Activated T-helper 1 cell treated with Interleukin-2 at 50 U/mL for 16 hours (primary cell): ENCODE data around the gene CEP72.
"Not testable (repeated sequence)": the region's sequence is repeated elsewhere in the genome, so short reads cannot be mapped to it uniquely, and the experiment has no call there.

Experiments
- DNase-seq: peaks from one replicate; pipeline ENCODE4 v3.0.0-alpha.2; 2020; ENCODE audit warnings: low read depth

Gene CEP72

DNA sequence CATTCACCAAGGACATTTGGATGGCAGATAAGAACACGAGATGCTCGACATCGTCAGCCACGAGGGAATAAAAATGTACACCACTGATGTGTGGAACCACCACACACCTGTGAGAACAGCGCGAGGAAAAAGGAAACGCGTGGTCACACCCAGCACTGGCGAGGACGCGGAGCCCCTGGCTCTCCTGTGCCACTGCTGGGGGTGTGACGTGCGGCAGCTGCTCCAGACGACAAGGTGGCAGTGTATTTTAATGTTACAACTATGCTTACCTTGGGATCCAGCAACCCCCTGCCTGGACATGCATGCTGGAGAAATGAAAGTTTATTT lies 13.6 kb upstream of the CEP72 start:
- no peak for DNase-seq

DNA sequence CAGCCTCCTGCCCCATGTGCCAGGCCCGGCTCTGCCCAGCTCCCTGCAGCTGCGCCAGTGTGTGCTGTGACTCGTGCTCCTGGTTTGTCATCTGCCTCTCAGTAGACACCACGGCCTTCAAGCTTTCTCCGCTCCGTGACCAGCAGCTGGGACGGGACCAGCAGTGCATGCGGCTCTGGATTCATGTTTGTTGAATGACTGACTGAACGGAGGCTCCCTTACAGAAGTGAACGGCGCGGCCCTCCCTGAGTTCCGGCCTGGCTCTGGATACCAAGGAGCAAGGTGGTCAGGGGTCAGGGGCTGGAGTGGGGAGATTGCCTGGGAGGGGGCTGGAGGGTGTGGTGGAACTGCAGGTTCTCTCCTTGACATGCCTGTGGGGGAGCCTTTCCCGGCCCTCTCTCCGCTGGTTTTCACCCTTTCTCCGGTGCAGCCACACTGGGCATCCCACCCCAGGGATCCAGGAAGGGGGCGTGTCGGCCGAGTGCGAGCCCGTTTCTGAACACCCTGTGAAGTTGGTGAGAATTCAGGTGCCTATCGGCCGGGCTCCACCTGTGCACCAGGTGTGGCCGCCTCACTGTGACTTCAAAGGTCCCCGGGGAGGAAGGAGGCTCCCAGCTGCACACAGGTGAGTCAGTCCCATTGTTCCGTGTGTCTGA lies 11.1 kb upstream of the CEP72 start:
- no peak for DNase-seq

GRCh38 chr5:601771-602465 lies 10.2 kb upstream of the CEP72 start:
- no peak for DNase-seq

DNA sequence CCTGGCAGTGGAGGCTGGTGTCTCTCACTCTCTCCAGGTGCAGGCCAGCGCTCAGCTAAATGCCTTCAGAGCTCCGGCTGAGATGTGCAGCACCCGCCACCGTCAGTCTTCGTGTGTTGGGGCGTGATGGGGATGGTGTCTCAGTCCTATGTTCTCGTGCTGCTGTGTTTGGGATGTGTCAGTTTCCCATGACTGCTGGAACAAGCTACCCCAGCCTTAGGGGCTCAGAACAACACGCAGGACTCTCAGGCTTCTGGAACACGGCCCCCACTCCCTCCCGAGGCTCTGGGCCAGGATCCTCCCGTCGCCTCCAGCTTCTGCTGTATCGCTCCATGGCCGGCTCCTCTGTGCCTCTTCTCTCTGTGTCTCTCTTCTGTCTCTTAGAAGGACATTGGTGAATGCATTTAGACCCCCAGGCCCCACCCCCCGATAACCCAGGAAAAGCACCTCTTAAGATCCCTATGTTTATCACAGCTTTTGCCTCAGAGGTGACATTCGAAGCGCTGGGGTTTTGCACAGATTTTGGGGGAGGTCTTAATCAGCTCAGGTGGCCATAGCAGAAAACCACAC lies 9.6 kb upstream of the CEP72 start:
- DNase-seq, result no peak

DNA sequence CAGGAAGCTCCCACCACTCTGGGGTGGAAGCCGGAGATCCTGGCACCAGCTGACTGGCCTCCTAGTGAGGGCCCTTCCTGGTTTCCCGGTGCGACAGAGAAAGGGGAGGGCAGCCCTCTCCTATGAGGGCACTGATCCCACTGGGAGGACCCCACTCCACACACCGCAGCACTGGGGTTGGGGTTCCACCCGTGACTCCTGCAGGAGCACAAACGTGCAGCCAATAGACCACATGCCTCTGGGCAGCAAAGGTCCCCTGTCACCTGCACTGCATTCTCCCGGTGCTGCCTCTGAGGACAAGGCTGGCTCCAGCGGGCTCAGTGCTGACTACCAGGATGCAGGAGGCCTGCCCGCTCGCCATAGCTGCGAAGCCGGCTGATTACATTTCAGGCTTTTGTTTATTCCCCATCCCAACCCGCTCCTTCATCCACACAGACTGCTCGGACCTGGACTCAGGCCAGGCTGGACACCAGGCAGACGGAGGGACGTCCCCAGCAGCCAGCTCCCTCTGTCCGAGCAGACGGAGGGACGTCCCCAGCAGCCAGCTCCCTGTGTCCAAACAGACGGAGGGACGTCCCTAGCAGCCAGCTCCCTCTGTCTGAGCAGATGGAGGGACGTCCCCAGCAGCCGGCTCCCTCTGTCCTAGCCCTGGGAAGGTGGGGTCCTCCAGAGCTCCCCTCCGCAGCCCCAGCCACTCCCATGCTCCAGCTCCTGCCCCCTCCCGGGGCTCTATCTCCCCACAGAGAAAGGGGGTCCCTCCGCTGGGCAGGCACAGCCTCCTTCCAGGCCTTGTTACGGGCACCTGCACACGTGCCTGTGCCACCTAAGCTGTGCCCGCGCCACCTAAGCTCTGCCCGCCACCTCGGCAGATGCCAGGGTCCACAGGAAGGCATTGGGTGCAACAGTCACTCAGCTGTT lies 8.8 kb upstream of the CEP72 start:
- no peak for DNase-seq

GRCh38 chr5:604391-604831 lies 7.7 kb upstream of the CEP72 start:
- no peak for DNase-seq

- DNase-seq, result not testable (repeated sequence)
Measured at GRCh38 chr5:605090-605489, 7.0 kb upstream of the CEP72 start.

DNA sequence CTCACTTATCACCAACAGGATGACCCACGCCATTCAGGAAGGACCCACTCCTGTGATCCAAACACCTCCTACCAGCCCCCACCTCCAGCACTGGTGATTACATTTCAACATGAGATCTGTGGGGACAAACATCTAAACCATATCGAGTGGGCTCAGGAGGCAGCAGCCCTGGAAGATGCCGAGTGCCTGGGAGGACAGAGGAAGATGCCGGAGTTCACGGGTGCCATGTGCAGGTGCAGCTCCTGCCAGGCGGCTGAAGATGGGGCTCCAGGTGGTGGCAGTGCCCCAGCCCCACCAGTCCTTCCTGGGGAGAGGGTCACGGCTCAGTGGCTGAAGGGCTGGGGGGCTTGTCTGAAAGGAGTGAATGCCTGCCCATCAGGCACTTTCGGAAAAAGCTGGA lies 6.1 kb upstream of the CEP72 start:
- no peak for DNase-seq

DNA sequence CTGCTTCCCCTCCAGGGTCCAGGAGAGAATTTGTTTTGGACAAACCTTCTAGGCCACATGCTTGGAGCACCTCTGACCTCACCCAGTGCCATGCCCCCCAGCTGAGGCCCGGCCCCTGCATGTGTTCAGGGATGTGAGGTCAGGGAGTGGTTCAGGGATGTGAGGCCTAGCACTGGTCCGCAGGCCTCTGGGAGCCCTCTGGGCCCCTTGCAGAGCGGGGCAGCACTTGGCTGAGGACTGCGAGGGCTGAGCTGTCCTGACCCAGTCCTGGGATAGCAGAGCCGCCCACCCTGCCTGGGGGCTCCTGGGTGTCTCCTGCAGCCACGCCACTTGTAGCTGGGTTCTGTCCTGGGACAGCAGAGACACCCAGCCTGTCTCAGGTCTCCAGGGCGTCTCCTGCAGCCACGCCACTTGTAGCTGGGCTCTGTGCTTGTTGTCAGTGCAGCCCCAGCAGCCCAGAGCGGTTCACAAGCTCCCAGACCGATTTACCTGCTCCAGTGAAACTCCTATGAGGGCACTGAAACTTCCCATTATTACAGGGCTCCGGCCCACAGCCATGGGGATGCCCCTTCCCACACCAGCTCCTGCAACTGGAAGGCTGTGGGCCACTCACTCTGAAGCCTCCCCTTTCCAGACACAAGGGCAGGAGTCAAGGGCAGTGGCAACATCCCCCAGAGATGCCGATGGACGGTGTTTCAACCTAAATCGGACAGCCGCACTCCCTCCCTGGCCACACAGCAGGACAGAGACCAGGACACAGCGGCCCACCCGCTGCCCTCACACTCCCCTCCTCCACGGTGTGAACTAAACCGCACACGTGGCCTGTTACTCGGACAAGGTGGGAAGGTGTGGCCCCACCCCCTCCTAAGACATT lies 5.4 kb upstream of the CEP72 start:
- DNase-seq, result no peak

- no peak for DNase-seq
Measured at GRCh38 chr5:607541-608428, 4.4 kb upstream of the CEP72 start.

DNA sequence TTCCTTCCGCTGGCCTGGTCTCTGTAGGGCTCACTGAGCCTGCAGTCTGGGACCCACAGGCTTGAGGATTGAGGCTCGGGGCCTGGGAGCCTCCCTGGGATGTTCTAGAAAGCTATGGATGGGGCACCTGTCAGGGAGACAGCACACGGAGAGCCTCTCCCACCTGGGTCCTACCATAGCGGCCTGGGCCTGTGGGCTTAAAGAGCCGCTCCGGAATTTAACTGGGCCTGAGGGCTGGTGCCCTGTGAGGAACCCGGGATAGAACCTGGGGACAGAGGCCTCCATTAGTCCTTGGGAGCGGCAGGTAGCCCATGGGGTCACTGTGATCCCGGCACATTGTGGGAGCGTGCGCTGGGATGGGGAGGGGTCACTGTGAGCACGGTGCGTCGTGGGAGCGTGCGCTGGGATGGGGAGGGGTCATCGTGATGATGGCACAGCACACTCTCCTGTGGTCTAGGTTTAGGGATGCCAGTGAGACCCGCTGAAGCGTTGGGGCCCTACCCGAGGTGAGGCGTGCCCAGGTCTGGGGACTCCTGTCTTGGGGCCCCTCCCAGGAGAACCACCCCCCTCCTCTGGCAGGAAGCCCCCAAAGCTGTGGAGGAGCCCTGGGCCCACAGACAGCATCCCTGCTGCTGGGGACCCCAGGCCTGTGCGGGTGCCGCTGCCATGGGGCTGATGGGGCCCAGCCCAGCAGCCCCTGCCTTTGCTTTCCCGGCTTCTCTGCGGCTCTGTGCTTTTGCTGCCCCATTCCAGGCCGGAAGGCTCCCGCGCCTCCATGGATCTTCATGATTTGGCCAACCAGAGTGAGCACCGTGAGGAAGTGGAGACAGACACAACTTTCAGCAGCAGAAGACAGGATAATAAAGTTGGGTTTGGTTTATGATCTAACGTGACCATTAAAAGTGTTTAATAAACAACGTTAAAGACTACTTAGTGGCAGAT lies 3.4 kb upstream of the CEP72 start:
- no peak for DNase-seq

DNA sequence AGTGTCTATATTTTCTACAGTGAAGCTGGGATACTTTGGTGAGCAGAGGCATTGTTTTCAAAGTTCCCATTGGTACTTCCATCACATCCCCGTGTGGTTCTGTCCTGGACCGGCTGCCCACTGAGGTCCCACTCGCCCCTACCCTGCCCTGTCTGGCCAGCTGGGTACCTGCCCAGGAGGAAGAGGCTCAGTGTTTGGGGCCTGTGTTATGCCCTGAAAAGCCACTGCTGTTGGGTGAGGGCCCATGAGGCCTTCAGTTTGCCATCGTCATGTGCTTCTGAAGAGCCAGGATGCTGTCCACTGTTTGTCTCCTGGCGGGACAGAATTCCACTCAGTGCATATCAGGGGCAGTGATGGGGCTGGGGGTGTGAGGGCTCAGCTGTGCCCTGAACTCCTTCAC lies 2.6 kb upstream of the CEP72 start:
- no peak for DNase-seq

- no peak for DNase-seq
Measured at GRCh38 chr5:610011-610743, 2.0 kb upstream of the CEP72 start.

DNA sequence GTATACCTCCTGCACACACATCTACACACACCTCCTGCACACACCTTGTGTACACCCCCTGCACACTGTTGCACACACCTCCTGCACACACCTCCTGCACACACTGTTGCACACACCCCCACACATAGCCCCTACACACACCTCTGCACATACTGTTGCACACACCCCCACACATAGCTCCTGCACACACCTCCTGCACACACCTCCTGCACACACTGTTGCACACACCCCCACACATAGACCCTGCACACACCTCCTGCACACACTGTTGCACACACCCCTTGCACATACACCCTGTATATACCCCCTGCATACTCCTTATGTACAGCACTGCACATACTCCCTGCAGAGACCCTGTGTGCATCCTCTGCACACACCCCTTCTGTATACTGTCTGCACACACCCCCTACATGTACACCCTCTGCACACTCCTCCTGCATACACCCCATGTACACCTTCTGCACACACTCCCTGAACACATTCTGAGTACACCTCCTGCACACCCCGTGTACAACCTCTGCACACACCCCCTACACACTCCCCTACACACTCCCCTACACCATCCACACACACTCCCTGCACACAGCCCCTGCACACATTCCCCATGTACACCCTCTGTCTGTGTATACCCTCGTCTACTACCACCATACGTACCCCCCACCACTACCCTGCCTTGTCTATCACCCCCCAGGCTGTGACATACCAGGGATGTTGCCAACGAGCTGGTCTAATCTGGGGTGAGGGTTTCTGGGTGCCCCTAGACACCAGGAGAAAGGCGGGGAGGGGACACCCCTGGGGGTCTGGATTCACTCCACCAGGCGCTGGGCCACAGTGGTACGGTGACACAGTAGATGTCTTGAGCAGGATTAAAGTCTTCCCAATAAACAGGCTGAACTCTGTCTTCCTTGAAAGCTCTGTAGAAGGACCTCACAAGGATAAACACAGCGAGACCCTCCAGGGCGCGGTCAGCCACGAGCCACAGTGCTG lies 1.1 kb upstream of the CEP72 start:
- DNase-seq, result no peak

DNA sequence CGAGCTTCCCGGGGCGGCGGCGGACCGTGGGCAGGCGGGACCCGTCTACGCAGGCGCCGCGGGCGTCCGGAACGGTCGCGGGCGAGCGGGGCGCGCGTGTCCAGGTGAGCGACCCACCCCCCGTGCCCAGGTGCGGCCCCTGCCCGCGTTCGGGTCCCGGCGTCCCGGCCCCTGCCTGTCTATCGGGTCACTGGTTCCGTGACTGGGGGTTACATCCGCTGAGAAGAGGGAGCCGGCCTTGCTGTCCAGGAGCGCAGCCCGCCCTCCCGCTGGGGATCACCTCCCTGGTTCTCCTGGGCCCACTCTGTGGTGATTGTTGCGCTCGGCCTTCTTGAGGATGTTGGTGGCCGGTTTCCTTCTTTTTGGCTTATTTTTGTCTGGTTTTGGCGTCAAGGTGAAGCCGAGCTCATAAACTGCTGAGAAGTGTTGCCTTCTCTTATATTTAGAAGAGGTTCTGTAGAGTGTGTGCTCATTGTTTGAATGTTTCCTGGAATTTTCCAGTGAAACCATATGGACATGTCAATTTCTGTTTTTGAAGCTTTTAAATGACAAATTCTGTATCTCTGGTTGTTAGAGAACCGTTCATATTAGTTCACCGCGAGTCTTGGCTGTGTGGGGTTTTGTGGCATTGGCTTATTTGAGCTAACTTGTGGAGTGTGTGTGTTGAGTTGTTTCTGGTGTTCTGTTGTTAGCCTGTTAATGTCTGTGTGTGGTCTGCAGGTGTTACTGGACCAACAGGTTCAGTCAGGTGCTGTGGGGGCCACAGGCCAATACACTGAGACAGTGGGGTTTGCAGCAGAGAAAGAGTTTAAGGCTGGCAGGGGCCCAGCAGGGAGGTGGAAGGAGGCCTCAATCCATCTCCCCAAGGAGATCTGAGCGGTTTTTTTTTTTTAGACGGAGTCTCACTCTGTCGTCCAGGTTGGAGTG lies 621 bp downstream of the CEP72 start:
- DNase-seq, result no peak

DNA sequence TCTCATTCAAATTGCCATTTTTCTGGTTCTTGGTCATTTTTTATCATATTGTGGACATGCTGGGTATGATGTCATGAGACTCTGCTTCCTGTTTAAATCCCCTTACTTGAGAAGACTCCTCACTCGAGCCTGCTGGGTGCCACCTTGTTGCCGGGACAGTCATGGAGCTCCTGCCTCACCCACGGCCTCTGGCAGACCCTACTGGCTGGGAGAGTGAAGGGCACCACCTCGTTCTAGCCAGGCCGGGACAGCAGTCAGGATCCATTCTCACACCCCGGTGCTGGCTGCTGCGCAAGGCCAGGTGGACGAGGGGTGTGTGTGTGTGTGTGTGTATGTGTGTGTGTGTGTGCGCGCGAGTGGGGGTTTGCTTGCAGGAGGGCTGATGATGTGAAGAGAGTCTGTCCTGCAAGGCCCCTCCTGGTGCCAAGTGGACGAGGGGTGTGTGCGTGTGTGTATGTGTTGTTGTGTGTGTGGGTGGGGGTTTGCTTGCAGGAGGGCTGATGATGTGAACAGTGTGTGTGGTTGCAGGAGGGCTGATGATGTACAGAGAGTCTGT lies 4.4 kb downstream of the CEP72 start:
- no peak for DNase-seq
